Posterior cingulate gyrus (tissue), 11 donors: ENCODE data around the gene CENPE.

ENCODE experiments used
- DNase-seq, 10 donors: peaks; one replicate each; pipeline versions ENCODE4 v3.0.0 to v3.0.0-alpha.2; 2020 to 2021; ENCODE audit warnings: mixed read lengths in 3 of 10
- intact Hi-C: fragments of 100-400 bp; cut with DNase I; formaldehyde crosslinking; loops from one replicate; pipeline ENCODE4 v1.15.1; 2023

CENPE gene

GRCh38 chr4:103086551-103086950 lies 111.6 kb downstream of the CENPE start:
- intact Hi-C loops = no loop called here
- no peak for DNase-seq

GRCh38 chr4:103085555-103086196 lies 112.5 kb downstream of the CENPE start:
- intact Hi-C loops = no loop called here
- no peak for DNase-seq

- no peak for DNase-seq
- intact Hi-C loops = loop anchor here (5.0 kb wide), 1 partner anchor 577 kb away; the partner anchor contains the start of gene NFKB1
These were observed 118.5 kb downstream of the CENPE start for GRCh38 chr4:103079621-103080020.

- intact Hi-C loops = loop anchor here (5.0 kb wide), 1 partner anchor 575 kb away; the partner anchor contains the start of gene NFKB1
- DNase-seq = no peak
These were observed 121.3 kb downstream of the CENPE start, which contains the start of gene SLC9B2 for GRCh38 chr4:103076747-103077347. Gene SLC9B2, minus strand, starts transcription at chr4:103076761. Its CDS starts 9,211 bp downstream, at chr4:103067550.

GRCh38 chr4:103075894-103076746 lies 122.0 kb downstream of the CENPE start:
- intact Hi-C loops = loop anchor here (5.0 kb wide), 1 partner anchor 574 kb away; the partner anchor contains the start of gene NFKB1
- DNase-seq = peak; percentile 42 to 94 (median 64)

GRCh38 chr4:103075435-103075893 lies 122.7 kb downstream of the CENPE start:
- intact Hi-C loops = loop anchor here (5.0 kb wide), 1 partner anchor 573 kb away; the partner anchor contains the start of gene NFKB1
- no peak for DNase-seq

GRCh38 chr4:103074744-103075434 lies 123.3 kb downstream of the CENPE start:
- intact Hi-C loops = loop anchor here (5.0 kb wide), 1 partner anchor 573 kb away; the partner anchor contains the start of gene NFKB1
- peak in 1 of 10 donors; percentile 41 for DNase-seq

- intact Hi-C loops = no loop called here
- no peak for DNase-seq
These were observed 124.2 kb downstream of the CENPE start for GRCh38 chr4:103073792-103074438.

GRCh38 chr4:103067841-103068547 lies 130.1 kb downstream of the CENPE start:
- intact Hi-C loops = no loop called here
- DNase-seq = no peak

GRCh38 chr4:103060453-103061148 lies 137.5 kb downstream of the CENPE start:
- DNase-seq = no peak
- intact Hi-C loops = no loop called here
